GM10847 (cell line): ENCODE data around the gene DDX3X.

Source experiments
- POLR2A ChIP-seq: IDR thresholded peaks from 2 replicates; pipeline ENCODE4 v1.6.1; 2011; ENCODE audit not compliant: insufficient read length; ENCODE audit errors: extremely low read depth

The DDX3X gene

DNA sequence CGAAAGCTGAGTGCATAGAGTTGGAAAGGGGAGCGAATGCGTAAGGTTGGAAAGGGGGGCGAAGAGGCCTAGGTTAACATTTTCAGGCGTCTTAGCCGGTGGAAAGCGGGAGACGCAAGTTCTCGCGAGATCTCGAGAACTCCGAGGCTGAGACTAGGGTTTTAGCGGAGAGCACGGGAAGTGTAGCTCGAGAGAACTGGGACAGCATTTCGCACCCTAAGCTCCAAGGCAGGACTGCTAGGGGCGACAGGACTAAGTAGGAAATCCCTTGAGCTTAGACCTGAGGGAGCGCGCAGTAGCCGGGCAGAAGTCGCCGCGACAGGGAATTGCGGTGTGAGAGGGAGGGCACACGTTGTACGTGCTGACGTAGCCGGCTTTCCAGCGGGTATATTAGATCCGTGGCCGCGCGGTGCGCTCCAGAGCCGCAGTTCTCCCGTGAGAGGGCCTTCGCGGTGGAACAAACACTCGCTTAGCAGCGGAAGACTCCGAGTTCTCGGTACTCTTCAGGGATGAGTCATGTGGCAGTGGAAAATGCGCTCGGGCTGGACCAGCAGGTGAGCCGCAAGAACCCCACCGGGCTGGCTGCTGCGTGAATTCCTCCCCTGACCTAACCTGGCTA, at the start of gene DDX3X:
Gene DDX3X, plus strand, starts transcription at position 419 of the 619 bp plus-strand sequence. Its CDS starts 91 bp downstream, at position 510.
- TF ChIP-seq POLR2A, result peak; percentile 100

DNA sequence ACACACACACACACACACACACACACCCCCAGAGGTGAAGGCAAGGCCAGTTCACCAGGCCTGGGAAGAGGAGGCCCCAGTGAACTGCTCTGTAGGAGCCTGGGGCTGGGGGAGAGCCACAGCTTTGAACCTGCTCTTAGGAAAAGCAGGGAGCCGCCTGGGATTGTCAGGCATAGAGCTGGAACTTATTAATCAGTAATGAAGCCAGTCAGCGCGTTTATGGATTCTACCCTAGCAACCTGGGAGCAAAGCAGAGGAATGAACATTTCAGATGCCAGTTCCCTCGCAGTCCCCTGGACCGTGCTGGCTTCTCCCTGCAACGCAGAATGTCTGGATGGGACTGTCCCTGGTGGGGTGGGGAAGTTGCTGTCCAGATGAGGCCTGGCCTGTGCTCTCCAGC, 45.3 kb upstream of the DDX3X start:
- no peak for TF ChIP-seq POLR2A

DNA sequence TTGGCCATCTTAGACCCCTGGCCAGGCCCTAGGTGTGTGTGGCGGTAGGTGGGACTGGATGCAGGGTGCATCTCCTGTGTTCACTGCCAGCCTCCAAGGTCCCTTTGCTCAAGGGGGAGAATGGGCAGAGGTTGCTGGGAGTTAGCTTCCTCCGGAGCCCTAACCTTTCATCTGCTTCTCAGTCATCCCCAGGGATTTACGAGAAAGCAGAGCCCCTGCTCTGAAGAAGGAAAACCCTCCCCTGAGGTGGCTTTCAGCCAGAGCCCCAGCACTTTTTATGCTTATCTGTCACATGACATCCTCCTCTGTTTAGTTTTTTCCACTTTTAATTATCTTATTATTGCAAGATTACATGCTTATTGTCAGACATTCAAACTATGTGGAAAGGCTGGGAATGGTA, 44.9 kb upstream of the DDX3X start:
- TF ChIP-seq POLR2A, result no peak

DNA sequence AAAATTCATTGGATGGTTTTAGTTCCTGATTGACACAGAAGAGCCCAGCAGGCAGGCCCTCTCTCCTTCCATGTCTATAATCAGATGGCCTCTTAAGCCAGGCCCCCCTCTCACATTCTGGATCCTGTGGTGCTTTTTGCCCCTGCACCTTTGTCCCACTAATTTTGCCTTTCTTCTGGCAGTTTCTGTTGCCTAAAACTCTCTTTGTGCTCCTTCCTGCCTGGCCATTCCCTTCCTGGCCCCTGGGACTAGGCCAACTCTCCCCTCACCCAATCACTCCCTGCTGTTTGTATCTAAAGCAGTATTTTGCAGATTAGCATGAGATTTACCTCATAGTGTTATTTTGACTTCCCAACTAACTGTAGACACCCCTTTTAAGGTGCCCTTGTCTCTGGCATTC, 42.7 kb upstream of the DDX3X start:
- no peak for TF ChIP-seq POLR2A

DNA sequence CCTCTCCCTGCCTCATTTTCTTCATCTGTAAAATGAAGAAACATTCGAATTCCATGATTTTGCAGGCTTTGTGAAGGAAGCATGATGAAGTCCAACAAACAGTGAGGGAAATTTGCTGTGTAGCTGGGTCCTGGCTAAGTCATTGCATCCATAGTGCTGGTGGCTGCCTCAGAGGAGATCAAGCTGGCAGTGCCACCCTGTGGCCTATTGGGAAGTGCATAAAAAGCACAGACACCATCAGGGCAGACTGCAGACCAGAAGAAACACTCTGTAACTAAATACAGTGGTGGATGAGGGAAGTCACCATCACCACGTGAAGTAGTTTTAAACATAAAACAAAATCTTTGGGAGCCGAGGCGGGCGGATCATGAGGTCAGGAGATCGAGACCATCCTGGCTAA, 40.7 kb upstream of the DDX3X start:
- TF ChIP-seq POLR2A, result no peak

DNA sequence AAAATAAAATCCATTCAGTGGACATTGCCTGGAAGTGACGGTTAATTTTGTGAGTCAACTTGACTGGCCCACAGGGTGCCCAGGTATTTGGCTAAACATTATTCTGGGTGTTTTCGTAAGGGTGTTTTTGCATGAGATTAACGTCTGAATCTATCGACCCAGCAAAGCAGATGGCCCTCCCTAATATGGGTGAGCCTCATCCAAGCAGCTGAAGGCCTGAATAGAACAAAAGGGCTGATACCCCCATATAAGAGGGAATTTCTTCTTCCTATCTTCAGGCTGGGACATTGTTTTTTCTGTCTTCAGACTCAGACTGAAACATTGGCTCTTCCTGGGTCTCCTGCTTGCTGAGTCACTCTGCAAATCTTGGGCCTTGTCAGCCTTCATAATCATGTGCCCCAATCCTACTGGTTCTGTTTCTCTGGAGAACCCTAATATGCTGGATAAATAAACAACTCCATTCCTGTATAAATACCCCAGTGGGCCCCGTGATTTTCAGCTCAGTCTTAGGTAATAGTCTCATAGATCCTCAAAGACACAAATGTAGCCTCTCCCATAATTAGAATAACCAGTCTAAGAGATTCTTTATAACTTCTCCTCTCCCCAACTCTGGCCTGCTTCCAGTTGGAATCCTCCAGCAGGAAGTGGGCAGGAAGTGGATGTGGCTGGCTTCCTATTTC, 33.1 kb upstream of the DDX3X start:
- no peak for TF ChIP-seq POLR2A

DNA sequence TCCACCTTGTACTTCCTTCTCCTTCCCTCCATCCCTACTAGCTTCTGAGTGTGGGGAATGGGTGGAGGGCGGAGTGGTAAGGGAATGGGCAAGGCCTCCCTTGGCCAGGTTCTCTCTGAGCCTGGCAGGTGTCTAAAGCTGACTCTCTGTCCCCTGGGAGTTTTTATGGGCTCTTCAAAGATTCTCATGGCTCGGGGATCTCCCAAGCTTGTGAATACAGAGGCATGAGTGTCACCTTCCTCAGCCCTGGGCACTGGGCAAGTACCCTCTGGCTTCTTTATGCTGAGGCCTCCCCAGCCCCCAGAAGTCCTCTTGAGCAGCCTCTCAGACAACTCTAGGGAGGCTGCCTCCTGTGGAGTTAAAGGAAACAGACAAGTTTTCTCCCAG, 32.5 kb upstream of the DDX3X start:
- TF ChIP-seq POLR2A, result no peak

DNA sequence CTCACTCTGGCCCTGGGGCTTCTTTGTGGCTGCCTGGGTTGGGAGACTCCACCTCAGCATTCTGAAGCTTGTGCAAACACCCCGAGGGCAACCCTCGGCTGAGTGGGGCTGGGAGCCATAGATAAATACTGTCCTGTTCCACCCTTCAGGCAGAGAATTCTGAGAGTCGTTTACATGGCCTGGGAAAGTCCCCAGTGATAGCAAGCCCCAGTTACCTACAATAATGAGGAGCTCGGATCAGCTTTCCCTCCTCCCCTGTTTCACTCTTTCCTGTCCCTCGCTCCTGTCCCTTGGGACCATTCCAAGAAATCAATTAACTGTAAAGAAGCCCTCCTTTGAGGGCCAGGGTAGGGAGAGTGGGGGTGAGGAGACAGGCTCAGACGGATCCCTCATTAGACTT, 31.6 kb upstream of the DDX3X start:
- TF ChIP-seq POLR2A, result no peak

DNA sequence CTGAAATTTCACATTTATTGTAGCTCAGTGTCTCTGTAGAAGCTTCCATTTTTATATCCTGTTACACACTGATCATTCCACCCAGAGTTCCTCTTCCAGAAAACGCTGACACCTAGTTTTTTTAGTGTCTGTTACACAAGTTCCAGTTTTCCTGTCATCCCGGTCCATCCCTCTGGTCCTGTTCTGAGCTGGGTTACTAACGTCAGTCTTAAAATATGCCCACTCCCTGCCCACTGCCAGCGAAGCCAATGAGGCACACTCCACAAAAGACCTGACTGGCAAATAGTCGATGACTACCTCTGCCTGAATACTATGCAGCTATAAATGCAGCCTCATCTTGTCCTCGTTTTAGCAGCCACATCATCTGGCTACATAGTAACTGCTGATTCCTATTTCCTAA, 30.9 kb upstream of the DDX3X start:
- no peak for TF ChIP-seq POLR2A

DNA sequence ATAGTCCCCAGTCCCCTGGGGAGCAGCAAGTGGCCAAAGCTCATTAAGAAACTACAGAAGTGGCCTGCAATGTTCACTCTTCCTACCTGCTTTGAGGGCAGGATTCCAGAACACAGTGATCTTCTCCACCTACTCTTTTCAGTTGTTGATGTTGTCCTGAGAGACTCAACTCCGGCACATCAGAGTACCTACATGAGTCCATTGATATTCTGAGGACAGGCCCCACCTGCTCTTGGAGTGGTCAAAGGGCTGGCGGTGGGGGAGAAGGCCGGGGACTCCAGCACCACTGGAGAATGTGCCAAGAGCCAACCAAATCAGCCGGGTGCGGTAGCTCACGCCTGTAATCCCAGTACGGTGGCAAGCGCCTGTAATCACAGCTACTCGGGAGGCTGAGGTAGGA, 29.8 kb upstream of the DDX3X start:
- no peak for TF ChIP-seq POLR2A

DNA sequence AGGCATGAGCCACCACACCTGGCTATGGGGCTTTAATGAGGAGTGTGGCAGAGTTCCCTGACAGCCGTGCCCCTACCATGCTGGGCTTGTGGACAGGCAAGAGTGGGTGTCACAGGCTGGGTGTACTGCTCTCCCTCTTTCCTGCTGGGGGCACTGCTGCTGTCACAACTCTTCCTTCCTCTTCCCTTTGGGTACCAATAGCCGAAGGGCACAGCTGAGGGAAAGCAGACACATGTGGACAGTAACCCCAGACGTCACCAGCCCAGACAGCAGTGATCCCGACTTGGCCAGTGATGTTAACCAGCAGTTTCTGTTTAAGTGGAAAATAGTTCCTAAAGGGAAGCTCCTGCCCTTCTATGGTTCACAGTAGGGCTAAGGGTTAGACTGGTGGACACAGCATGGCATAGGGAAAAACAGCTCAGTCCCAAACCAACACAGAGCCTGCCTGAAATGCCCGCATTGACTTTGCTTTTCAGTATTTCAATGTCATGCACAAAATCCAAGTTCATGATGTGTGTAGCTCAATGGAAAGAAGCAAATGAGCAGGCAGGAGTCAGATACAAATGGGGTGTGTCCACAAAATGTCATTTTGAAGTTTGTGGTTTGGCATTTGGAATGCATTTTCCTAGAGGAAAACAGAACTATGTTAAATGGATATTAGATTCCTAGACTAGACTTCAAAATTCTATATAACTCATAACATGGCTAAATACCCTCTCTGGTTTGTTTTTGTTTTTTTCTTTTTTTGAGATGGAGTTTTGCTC, 24.9 kb upstream of the DDX3X start:
- no peak for TF ChIP-seq POLR2A

DNA sequence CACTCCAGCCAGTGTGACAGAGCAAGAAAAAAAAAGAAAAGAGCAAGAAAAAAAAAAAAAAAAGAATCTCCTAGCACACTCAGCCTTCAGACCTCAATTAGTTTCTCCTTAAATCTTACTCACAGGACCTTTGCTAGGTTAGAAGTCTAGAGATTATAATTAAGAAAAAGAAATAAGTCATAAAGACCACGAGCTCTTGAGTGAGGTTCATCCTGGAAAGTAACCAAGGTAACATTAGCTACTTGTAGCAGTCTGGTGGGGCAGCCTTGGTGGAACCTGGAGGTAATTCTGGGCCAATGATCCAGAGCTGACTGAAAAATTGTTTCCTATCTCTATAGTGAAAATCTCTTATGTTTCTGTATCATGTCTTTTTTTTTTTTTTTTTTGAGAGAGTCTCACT, 21.2 kb upstream of the DDX3X start:
- TF ChIP-seq POLR2A, result no peak

DNA sequence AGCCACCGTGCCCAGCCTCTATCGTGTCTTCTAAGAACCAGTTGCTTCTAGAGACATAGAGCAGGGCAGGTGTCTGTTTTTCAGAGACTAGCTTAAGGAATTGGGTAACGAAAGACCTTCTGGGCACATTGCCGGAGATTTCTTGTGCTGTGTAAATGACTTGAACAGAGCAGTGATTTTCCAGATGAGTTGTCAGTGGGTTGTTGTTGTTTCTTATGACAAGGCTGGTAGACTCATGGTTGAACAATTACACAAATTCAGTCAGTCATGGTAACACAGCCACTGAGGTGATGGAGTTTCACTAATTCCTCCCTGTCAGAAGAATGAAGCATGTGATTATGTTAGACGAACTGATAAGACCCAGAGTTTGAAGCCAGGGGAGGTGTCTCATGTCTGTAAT, 20.5 kb upstream of the DDX3X start:
- TF ChIP-seq POLR2A, result no peak

DNA sequence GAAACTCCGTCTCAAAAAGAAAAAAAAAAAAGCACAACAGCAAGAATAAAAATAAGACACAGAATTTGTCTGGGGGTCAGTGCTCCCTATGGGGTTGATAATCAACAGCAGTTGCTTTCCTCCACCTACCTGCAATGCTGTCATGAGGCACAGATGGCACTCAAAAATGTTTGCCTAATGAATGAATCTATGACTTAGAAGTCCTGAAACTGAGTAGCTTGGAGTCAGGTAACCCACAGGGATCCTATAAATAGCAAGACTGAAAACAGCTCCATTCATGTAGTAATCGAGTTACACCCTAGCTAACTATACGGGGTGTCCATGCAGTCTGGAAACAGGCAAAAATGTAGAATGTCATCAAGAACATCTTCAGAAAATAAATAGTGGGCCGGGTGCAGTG, 19.8 kb upstream of the DDX3X start:
- TF ChIP-seq POLR2A, result no peak

DNA sequence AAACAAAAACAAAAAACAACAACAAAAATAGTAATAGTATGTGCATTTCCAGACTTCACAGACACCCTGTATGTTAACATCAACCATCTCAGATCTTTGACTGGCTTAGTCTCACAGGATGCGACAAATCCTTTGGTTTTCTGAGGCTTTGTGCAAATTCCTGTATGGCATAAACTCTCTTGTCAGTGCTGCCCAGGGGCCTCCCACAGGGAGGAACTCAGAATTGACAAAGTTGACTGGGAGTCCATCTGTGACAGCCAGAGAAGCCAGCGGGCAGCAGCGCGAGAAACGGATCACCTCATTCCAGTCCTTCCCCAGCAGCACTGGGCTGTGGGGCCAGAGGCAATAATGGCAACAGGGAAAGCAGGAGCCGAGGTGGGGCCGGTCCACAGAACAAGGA, 19.1 kb upstream of the DDX3X start:
- TF ChIP-seq POLR2A, result no peak

DNA sequence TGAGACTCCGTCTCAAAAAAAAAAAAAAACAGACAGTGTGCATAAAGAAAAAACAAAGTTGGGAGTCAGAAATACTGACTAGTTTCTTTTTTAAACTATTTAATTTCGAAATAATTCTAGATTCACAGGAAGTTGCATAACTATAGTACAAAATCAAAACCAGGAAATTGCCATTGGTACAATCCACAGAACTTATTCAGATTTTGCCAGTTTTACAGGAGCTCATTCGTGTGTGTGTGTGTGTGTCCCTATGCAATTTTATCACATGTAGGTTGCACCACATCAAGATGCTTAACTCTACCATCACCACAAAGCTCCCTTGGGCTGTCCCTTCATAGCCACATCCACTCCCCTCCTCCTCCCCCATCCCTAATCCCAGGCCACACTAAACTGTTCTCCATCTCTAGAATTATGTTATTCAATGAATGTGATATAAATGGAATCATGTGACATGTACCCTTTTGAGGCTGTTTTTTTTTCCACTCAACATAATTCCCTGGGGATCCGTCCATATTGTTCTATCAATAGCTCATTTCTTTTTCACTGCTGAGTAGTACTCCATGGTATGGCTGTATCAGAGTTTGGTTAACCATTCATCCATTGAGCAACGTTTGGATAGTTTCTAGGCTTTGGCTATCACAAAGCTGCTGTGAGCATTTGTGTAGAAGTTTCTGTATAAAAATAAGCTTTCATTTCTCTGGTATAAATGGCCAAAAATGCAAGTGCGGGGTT, 16.3 kb upstream of the DDX3X start:
- TF ChIP-seq POLR2A, result no peak
